ENCODE data around the gene ARID1A.
"Not testable (repeated sequence)": the region's sequence is repeated elsewhere in the genome, so short reads cannot be mapped to it uniquely, and the experiment has no call there.

Gene ARID1A

GRCh38 chr1:26697978-26698849 lies 2.4 kb downstream of the ARID1A start:
- DNase-seq, result no peak

- DNase-seq, result no peak
Measured at GRCh38 chr1:26700711-26701110, 4.9 kb downstream of the ARID1A start.

- no peak for DNase-seq
Measured at GRCh38 chr1:26701266-26701994, 5.6 kb downstream of the ARID1A start.

- no peak for DNase-seq
Measured at GRCh38 chr1:26701995-26702679, 6.3 kb downstream of the ARID1A start.

GRCh38 chr1:26702680-26703038 lies 6.8 kb downstream of the ARID1A start:
- DNase-seq, result no peak

GRCh38 chr1:26703478-26703877 lies 7.7 kb downstream of the ARID1A start:
- DNase-seq, result no peak

GRCh38 chr1:26704629-26705028 lies 8.8 kb downstream of the ARID1A start:
- no peak for DNase-seq

GRCh38 chr1:26705227-26705626 lies 9.4 kb downstream of the ARID1A start:
- not testable (repeated sequence) for DNase-seq

GRCh38 chr1:26705788-26706311 lies 10.0 kb downstream of the ARID1A start:
- no peak for DNase-seq

- DNase-seq, result no peak
Measured at GRCh38 chr1:26706315-26706714, 10.5 kb downstream of the ARID1A start.

GRCh38 chr1:26710811-26711210 lies 15.0 kb downstream of the ARID1A start:
- DNase-seq, result no peak

GRCh38 chr1:26711777-26712176 lies 16.0 kb downstream of the ARID1A start:
- no peak for DNase-seq

- DNase-seq, result no peak
Measured at GRCh38 chr1:26717017-26717491, 21.2 kb downstream of the ARID1A start.

GRCh38 chr1:26719205-26719604 lies 23.4 kb downstream of the ARID1A start:
- no peak for DNase-seq

- DNase-seq, result no peak
Measured at GRCh38 chr1:26721669-26722355, 26.0 kb downstream of the ARID1A start.

GRCh38 chr1:26723013-26723991 lies 27.5 kb downstream of the ARID1A start:
- peak; percentile 19 for DNase-seq

GRCh38 chr1:26724118-26724517 lies 28.3 kb downstream of the ARID1A start:
- no peak for DNase-seq

- DNase-seq, result no peak
Measured at GRCh38 chr1:26724926-26725325, 29.1 kb downstream of the ARID1A start.

- not testable (repeated sequence) for DNase-seq
Measured at GRCh38 chr1:26725904-26726303, 30.1 kb downstream of the ARID1A start.

GRCh38 chr1:26726784-26727183 lies 31.0 kb downstream of the ARID1A start:
- DNase-seq, result no peak

- no peak for DNase-seq
Measured at GRCh38 chr1:26727476-26727875, 31.7 kb downstream of the ARID1A start.

Measured in activated CD4-positive, alpha-beta T cell treated with anti-CD3 and anti-CD28 coated beads for 1 hour (primary cell).